Measurements from ENCODE around the gene TTLL1. TPM values are rescaled to one million over a fixed set of nuclear protein-coding genes. Genes with fewer than 3 reads are reported as not detected.
A peak's percentile ranks its signal among the peaks of the same experiment; 100 is the strongest.

Gene TTLL1
- total and polyA plus RNA-seq, 9 of the 15 experiments (the other 6 are each of a cell fraction or from before 2014, with no cell fraction given): 0.06 to 0.85 (median 0.17) TPM

GRCh38 chr22:43136255-43136654 is 47.1 kb upstream of the TTLL1 start (continued):
- no peak for TF ChIP-seq USF2 (CRISPR knock-in tag; IDR thresholded peaks at IDR 0.05)
- TF ChIP-seq CTCF (IDR thresholded peaks at IDR 0.05 in 2 of 3, conservative IDR thresholded peaks at IDR 0.05 in 1 of 3; ENCODE audit: insufficient read depth in 2 of 3, low read depth in 1 of 3, low read length in 3 of 3): peak; percentile 55 to 65 (median 57)
- no peak for TF ChIP-seq VEZF1 (CRISPR knock-in tag; IDR thresholded peaks at IDR 0.05)
- TF ChIP-seq ZBTB26 (CRISPR knock-in tag; IDR thresholded peaks at IDR 0.05): no peak
- no peak for TF ChIP-seq KDM1A (IDR thresholded peaks at IDR 0.05)
- TF ChIP-seq ESRRB (CRISPR knock-in tag; IDR thresholded peaks at IDR 0.05; ENCODE audit: borderline replicate concordance): no peak
- TF ChIP-seq PPARD (CRISPR knock-in tag; IDR thresholded peaks at IDR 0.05): no peak
- TF ChIP-seq JUND (IDR thresholded peaks at IDR 0.05; ENCODE audit: borderline replicate concordance, low read depth, low read length): no peak
- no peak for TF ChIP-seq JUND (tag; IDR thresholded peaks at IDR 0.05; ENCODE audit: borderline replicate concordance, low read depth, low read length)
- no peak for TF ChIP-seq CHCHD3 (CRISPR knock-in tag; IDR thresholded peaks at IDR 0.05)
- TF ChIP-seq FOXP4 (CRISPR knock-in tag; IDR thresholded peaks at IDR 0.05; ENCODE audit: borderline replicate concordance): no peak
- peak; percentile 36 for TF ChIP-seq CTCFL (IDR thresholded peaks at IDR 0.05; ENCODE audit: borderline replicate concordance, insufficient read depth, low read depth, low read length, poor library complexity, severe bottlenecking)
- no peak for TF ChIP-seq GATAD2A (IDR thresholded peaks at IDR 0.05)
- no peak for TF ChIP-seq KLF6 (CRISPR knock-in tag; IDR thresholded peaks at IDR 0.05; ENCODE audit: borderline replicate concordance)
- TF ChIP-seq ZNF766 (CRISPR knock-in tag; conservative IDR thresholded peaks at IDR 0.05): no peak
- TF ChIP-seq FUS (optimal IDR thresholded peaks at IDR 0.05; ENCODE audit: low read depth, low read length): no peak

All from K562 (cell line).